ENCODE measurements around the gene MGMT. TPM values are rescaled to one million over a fixed set of nuclear protein-coding genes. Genes with fewer than 3 reads are reported as not detected.

The MGMT gene
- total RNA-seq, 2 experiments from 2014 or later = 9.0 to 9.6 TPM

DNA sequence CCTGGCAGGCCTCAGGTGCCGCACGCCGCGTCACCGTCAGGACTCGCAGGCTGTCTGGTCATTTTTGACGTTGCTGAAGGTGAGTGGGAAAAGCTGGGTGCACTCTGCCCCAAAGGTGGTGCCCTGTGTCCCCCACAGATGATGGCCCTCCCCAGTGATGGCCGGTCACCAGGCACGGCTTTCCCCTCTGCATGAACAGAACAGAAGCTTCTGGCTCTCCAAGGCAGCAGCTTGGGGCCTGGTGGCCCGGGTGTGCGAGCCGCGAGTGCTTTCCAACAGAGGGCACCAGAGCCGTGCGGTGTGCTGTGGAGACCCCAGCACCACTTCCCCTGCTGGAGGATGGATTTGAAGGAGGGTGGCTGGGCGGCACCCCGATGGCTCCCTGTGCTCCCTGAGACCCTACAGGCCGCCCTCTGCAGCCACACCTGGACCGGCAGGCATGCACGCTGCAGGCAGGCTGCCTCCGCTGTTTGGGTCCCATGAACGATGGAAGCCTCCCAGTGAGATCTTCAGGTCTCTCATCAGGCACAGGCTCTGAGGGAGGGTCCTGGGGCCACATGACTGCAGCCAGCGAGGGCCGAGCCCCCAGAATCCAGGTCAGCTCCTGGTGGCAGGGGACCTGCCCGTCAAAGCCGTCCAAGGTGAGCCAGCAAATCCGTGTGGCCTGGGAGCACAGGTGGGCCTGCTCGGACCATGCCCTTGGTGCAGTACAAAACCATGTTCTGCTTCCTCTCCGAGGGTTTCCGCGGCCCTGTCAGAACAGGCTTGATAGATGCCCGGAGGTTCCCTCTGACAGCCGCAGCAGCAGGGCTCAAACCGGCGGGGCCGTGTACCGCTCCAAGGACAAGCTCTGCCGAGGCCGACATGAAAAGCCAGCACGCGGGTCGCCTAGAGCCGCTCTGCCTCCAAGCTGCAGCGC is 301.7 kb downstream of the MGMT start:
- ChIA-PET POLR2A (no interaction called here), CTCF (no interaction called here)
- Histone ChIP-seq H3K27ac (ENCODE audit: low read depth in 1 of 2, low read length in 2 of 2) (no peak overlapping the region), H3K27me3 (ENCODE audit: control insufficient read depth in 1 of 2, insufficient read depth in 2 of 2, low read length in 2 of 2) (no peaks in the 10 kb centered on the region), H3K36me3 (ENCODE audit: insufficient read depth, low read length) (peaks cover 7% of the 10 kb centered on the region), H3K4me3 (ENCODE audit: low read length) (no peak overlapping the region), H3K9me3 (ENCODE audit: control insufficient read depth in 1 of 2, insufficient read depth in 1 of 2, low read length in 2 of 2) (peaks cover 0 to 99% of the 10 kb centered on the region in 2 experiments), H3K4me1 (ENCODE audit: insufficient read depth, low read length) (no peaks in the 10 kb centered on the region)
- Mint-ChIP-seq H3K27ac (no peak overlapping the region), H3K4me1 (ENCODE audit: low read depth) (no peaks in the 10 kb centered on the region), H3K36me3 (ENCODE audit: low read depth) (peaks cover 69% of the 10 kb centered on the region), H3K4me3 (no peak overlapping the region), H3K9me3 (no peaks in the 10 kb centered on the region), H3K27me3 (no peaks in the 10 kb centered on the region)
- ATAC-seq (ENCODE audit: poor library complexity) (no peak), DNase-seq (no peak)
- no peak for TF ChIP-seq CTCF (IDR thresholded peaks at IDR 0.05)
- intact Hi-C loops (cut with DNase I, micrococcal nuclease) = no loop called here

GRCh38 chr10:129769381-129770116 is 302.5 kb downstream of the MGMT start:
- no peak for TF ChIP-seq CTCF (IDR thresholded peaks at IDR 0.05)
- no peak overlapping the region for H3K27ac ChIP-seq (ENCODE audit: low read depth in 1 of 2, low read length in 2 of 2)
- no peak for DNase-seq
- H3K4me3 ChIP-seq (ENCODE audit: low read length) = no peak overlapping the region
- H3K4me1 ChIP-seq (ENCODE audit: insufficient read depth, low read length) = no peaks in the 10 kb centered on the region
- no peaks in the 10 kb centered on the region for H3K27me3 ChIP-seq (ENCODE audit: control insufficient read depth in 1 of 2, insufficient read depth in 2 of 2, low read length in 2 of 2)
- peaks cover 0 to 99% of the 10 kb centered on the region in 2 experiments for H3K9me3 ChIP-seq (ENCODE audit: control insufficient read depth in 1 of 2, insufficient read depth in 1 of 2, low read length in 2 of 2)
- ChIA-PET POLR2A (no interaction called here), CTCF (no interaction called here)
- no peak for ATAC-seq (ENCODE audit: poor library complexity)
- no peak overlapping the region for H3K27ac Mint-ChIP-seq
- no peaks in the 10 kb centered on the region for H3K27me3 Mint-ChIP-seq
- H3K4me1 Mint-ChIP-seq (ENCODE audit: low read depth) = no peaks in the 10 kb centered on the region
- peaks cover 63% of the 10 kb centered on the region for H3K36me3 Mint-ChIP-seq (ENCODE audit: low read depth)
- no peaks in the 10 kb centered on the region for H3K9me3 Mint-ChIP-seq
- peaks cover 7% of the 10 kb centered on the region for H3K36me3 ChIP-seq (ENCODE audit: insufficient read depth, low read length)
- intact Hi-C loops (cut with DNase I, micrococcal nuclease) = no loop called here
- no peak overlapping the region for H3K4me3 Mint-ChIP-seq

DNA sequence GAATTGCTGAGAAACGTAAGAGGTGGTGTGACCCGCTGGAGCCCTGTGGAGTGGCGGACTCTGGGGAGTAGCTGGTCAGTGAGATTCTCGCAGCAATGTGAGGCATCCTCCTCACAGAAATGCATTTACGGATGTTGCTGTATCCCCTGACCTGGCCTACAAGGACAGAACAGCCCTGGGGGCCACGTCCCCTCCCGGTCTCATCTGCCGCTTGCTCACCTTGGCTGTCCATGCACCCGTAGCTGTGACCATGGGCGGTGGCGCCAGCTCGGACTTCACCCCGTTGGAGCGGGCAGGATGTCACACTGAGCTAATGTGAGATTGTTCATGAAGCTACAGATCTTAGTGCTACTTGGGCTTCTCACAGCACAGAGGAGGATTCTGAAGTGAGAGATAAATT is 303.2 kb downstream of the MGMT start:
- intact Hi-C loops (cut with DNase I, micrococcal nuclease) = no loop called here
- DNase-seq (no peak), ATAC-seq (ENCODE audit: poor library complexity) (no peak)
- Mint-ChIP-seq H3K9me3 (no peaks in the 10 kb centered on the region), H3K36me3 (ENCODE audit: low read depth) (peaks cover 58% of the 10 kb centered on the region), H3K4me1 (ENCODE audit: low read depth) (no peaks in the 10 kb centered on the region), H3K4me3 (no peak overlapping the region), H3K27me3 (no peaks in the 10 kb centered on the region), H3K27ac (no peak overlapping the region)
- CTCF ChIA-PET = no interaction called here
- Histone ChIP-seq H3K9me3 (ENCODE audit: control insufficient read depth in 1 of 2, insufficient read depth in 1 of 2, low read length in 2 of 2) (peaks cover 0 to 99% of the 10 kb centered on the region in 2 experiments), H3K27ac (ENCODE audit: low read depth in 1 of 2, low read length in 2 of 2) (no peak overlapping the region), H3K4me1 (ENCODE audit: insufficient read depth, low read length) (no peaks in the 10 kb centered on the region), H3K36me3 (ENCODE audit: insufficient read depth, low read length) (peaks cover 7% of the 10 kb centered on the region), H3K27me3 (ENCODE audit: control insufficient read depth in 1 of 2, insufficient read depth in 2 of 2, low read length in 2 of 2) (no peaks in the 10 kb centered on the region), H3K4me3 (ENCODE audit: low read length) (no peak overlapping the region)
- no peak for TF ChIP-seq CTCF (IDR thresholded peaks at IDR 0.05)
- POLR2A ChIA-PET = no interaction called here
